GM19193 (cell line): Measurements from ENCODE around the gene PSMC6.

Experiments
- POLR2A ChIP-seq: IDR thresholded peaks from 4 replicates; pipeline ENCODE4 v1.6.1; 2011; ENCODE audit not compliant: insufficient read depth, insufficient read length; ENCODE audit errors: extremely low read depth

PSMC6 gene

DNA sequence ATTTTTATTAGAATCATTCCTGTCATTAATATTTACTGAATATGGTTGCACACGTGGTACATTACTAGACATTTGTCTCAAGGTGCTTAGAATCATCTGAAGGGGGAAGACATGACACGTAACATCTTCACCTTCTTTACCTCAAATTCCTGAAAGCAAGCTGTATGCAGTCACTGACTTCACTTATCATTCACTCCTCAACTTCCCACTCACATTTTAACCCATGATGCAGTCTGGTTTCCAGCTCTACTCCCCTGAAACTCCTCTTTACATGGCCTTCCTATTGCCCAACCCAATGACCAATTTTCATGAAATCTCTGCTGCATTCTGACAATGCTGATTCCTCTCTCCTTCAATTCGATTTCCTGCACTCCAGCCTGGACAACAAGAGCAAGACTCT lies 5.8 kb upstream of the PSMC6 start:
- no peak for TF ChIP-seq POLR2A

DNA sequence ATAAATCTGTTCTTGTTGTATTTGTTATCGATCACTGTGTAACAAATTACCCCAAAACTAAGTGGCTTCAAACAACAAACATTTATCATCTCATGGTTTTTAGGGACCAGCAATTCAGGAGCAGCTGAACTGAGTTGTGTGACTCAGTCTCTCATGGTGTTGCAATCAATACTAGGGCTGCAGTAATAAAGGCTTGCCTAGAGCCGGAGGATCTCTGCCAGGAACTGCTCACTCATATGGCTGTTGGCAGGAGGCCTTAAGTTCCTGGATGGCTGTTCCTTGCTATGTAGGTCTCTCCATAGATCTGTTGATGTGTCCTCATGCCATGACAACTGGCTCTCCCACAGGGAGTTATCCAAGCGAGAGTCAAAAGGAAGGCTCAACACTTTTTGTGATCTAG lies 3.8 kb upstream of the PSMC6 start:
- no peak for TF ChIP-seq POLR2A

DNA sequence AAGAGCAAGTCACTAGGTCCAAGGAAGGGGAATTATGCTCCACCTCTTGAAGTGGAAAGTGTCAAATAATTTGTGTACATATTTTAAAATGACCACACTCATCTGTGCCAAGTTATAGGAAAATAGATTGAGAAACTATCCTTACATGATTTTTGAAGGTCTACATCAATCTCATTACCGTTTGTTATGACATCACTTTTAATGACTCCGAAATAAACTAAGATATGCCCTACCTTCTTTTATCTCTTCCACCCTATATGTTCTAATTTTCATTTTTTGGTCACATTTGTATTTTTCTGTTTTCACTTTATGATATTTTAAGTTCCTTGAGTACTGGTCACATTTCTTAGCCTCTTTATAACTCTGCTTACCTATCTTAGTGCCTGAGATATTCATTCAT lies 3.3 kb upstream of the PSMC6 start:
- no peak for TF ChIP-seq POLR2A

DNA sequence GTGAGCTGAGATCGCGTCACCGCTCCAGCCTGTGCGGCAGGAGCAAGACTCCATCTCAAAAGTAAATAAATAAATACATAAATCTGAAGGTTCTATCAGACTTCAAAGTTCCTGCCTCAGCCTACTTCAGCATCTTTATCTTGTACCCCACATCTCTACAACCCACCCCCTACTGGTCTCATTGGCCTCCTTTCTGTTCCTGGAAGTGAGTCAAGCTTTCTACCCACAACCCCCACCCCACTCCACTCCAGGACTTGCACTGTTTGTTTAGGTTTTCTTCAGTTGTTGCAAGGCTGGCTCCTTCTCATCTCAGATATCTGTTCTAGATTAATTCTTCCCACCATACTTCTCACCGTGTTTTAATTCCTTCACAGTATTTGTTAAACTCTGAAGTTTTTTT lies 714 bp upstream of the PSMC6 start:
- no peak for TF ChIP-seq POLR2A

DNA sequence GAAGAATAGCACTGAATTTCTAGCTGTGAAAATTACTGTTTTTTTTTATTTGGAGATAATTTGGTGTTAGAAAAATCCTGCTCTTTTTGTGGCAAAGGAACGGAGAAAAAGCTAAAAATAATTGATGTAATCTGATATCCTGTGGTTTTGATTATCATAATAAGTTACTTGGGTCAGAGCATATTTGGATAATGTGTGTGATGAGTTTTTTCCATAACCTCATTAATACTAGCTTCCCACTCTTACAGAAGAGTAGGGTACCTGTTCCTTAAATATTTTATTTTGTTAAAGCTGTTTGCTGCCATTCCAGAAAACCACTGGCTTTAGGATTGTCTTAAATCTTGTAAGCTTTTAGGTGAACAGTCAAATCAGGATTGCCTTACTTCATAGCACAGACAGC lies 4.7 kb downstream of the PSMC6 start:
- no peak for TF ChIP-seq POLR2A

DNA sequence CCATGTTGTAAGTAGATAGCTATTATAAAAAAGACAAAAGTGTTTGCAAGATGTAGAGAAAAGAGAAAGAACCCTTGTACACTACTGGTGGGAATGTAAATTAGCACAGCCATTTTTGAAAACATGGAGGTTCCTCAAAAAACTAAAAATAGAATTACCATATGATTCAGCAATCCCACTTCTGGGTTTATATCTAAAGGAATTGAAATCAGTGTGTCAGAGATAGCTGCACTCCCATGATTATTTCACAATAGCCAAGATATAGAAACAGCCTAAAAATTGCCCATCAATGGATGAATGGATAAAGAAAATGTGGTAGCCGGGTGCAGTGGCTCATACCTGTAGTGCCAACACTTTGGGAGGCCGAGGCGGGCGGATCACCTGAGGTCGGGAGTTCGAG lies 9.2 kb downstream of the PSMC6 start:
- no peak for TF ChIP-seq POLR2A

DNA sequence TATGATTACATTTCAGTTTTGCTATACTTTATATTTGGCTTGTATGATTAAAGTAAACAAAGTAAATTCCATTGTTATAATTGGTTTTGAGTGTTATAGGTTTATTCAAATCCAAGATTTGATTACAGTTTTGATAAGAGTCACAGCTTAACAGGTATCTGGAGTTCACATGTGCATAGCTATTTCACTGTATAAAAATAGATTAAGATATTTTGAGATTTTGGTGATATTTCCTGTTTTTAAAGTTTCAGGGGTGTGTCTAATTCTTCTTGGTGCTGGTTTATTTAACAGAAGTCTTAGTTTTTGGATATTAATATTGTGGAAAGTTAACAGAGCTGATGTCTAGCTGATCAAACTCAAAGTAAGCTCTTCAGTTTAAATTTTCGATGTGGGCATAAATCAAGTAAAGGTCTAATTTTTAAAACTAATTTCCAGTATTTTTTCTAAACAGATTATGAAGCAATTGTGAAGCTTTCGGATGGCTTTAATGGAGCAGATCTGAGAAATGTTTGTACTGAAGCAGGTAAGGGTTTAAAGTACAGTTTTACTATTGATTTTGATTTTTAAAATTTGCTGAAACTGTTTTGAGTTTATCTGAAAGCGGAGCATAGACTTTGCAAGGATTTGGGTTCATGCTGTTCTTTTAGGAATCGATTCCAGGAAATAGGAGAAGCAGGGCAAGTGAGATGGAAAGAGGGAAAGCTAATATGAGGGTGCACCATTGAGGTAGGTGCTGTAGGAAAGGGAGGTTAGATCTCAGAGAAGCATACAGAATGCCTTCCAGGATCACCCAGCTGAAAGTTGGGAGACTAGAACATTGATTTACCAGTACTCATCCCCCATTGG lies 16.7 kb downstream of the PSMC6 start:
- TF ChIP-seq POLR2A = no peak

DNA sequence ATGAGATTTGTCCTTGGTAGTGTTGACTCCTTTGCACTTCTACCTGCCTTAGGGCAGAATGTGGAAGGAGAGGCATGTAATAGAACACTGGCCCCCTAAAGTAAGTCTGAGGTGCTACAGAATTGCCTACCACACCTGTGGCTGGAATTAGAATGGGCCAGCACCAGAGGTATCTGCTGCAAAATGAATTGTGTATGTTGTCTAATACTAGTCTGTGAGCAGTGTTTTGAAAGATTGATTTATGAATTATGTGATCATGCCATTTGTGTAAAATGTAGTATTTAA lies 17.3 kb downstream of the PSMC6 start:
- no peak for TF ChIP-seq POLR2A

DNA sequence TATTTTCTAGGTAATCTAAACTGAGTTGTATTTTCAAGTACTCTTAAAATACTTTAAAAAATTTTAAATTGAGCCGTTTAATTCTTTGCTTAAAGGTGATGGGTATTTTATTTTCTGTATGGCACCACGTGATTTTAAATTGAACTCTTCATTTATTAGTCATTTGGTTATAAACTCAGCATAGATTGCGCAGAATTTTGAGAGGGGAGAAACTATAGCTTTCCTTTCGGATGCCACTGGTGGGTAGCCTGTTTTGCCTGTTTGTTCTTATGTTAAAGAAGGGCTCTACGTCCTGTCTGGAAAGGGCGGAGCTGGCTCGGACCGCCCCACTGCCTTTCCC lies 22.6 kb downstream of the PSMC6 start:
- TF ChIP-seq POLR2A = no peak

DNA sequence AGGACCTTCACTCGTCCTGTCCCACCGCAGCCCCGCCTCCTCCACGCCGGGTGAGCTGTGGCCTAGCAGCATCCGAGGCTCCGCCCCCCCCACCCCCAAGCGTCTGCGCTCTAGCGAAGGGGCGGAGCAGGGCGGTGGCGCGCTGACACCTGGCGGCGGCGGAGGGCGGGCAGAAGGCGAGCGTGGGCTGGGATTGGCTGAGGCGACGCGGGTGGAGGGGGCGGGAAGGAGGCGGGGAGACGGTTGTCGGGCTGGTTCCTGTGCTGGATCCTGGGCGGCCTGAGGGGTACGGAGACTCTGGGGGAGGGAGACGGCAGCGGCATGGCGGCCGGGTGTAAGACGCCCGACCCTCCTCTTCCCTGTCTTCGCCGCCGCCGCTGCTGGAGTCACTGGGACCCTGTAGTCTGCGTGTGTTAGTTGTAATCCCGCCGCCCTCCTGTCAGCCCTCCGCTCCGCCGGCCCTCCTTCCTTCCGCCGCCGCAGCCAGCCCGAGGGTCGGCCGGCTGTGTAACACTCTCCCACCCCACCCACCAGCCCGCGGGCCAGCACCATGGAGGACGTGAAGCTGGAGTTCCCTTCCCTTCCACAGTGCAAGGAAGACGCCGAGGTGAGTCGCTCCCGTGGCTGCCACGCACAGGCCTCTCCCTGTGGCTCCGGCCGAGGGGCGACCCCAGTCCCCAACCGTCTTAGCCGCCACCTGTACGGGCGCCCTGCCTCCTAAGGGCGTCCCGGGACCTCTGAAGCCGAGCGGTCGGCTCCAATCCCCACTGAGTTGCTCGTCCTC lies 23.1 kb downstream of the PSMC6 start, which contains the start of gene STYX:
Gene STYX (plus strand): TSS at position 242 of the 784 bp plus-strand sequence. CDS start 309 bp downstream, at position 551.
- TF ChIP-seq POLR2A = peak; percentile 89

DNA sequence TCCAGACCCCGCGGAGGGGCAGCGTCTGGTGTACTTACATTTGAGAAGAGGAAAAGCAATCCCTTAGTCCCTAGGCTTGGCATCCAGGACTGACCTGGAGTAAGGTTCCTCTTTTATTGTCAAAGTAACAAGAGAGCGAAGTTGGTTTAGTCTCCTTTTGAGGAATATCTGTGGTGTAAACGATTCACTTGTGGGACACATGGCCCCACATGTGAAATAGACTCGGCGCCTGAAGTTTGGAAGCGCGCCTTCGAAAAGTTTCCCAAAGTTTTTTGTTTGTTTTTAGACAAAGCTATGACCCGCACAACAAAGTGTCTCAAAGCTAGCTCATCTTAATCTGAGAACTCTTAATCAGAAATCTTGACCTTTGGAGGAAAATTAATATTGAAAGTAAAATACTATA lies 23.7 kb downstream of the PSMC6 start:
- TF ChIP-seq POLR2A = no peak

DNA sequence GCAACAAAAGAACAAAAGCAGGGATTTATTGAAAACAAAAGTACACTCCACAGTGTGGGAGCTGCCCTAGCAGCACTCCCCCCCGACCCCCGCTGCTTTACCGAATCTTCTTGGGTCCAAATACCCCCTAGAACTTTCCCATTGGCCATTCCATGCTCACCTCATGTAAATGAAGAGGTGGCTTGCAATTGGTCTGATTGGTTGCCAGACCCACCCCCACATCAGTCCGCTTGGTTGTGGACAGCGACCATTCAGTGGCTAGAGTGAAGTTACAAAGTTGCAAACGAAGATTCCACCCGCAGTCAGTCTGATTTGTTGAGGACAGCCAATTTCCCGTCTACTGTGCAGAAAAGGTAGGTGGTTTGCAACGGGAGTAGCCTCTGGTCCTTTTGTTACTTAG lies 26.8 kb downstream of the PSMC6 start:
- TF ChIP-seq POLR2A = no peak

DNA sequence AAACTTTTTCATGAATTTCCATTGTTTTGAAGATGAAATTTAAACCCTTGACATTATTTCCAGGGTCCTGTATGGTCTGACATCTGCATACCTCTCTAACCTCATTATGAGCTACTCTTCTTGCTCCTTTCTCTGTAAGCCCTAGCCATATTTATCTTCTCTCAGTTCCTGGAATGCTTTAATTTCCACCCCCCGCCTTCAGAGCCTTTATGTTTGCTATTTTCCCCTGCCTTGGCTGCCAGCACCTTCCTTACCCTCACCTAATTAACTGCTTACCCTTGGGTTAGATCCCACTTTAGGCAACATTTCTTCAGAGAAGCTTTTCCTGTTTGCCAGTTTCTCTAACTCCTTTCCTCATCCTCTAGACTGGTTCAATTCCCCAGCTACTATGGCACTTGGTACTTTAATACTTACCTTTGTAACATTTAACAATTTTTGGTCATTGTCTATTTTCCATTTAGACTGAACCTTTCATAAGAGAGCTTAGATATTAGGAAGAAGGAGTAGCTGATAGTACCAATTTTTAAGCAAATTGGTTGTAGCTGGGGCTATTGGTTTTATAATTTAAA lies 29.0 kb downstream of the PSMC6 start:
- no peak for TF ChIP-seq POLR2A

DNA sequence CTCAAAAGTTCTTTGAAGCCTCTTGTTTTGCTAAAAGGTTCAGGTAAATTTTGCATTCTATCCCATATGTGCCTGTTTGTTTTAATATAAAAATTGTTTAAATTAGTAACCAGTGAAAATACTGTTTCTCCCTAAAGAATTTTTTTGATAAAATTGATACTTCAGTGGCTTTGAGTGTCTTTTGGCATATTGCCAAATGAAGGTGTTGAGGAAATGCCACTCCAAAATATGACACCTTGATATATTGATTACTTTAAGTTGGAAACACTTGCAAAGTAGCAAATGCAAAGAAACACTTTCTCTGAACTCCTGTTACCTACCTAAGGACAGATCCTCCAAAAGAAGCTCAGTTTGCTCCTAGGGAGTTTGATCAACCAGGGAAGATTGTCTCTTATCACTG lies 31.4 kb downstream of the PSMC6 start:
- no peak for TF ChIP-seq POLR2A

DNA sequence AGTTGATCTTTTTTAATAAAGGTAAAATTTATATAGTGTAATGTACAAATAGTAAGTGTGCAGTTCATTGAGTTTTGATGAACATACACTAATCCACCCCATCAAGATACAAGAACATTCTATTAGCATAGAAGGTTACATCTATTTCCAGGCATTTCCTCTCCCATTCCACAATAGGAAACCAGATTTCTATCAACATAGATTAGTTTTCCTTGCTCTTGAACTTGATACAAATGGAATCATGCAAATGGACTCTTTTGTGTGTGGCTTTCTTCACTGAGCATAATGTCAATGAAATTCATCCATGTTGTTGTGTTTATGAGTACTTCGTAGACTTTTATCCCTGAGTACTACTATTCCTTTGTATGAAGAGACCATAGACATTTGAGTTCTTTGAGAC lies 33.8 kb downstream of the PSMC6 start:
- TF ChIP-seq POLR2A = no peak

DNA sequence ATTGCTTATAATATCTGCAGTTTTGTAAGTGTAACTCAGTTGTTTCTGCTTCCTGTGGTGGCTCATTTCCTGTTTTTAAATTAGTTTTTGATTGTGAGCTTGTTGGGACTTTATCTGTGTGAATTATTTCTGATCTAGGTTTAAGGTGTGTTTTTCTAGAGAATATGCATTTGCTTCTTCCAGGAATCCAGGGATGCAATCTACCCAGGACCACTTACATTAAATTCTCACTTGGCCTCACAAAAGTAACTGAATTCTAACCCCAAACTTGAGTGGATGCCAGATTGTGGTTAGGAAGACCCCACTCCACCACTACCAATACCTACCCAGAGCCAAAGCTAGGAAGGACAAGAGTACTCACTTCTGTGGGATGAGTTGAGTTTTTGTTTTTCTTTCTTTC lies 34.9 kb downstream of the PSMC6 start:
- no peak for TF ChIP-seq POLR2A

DNA sequence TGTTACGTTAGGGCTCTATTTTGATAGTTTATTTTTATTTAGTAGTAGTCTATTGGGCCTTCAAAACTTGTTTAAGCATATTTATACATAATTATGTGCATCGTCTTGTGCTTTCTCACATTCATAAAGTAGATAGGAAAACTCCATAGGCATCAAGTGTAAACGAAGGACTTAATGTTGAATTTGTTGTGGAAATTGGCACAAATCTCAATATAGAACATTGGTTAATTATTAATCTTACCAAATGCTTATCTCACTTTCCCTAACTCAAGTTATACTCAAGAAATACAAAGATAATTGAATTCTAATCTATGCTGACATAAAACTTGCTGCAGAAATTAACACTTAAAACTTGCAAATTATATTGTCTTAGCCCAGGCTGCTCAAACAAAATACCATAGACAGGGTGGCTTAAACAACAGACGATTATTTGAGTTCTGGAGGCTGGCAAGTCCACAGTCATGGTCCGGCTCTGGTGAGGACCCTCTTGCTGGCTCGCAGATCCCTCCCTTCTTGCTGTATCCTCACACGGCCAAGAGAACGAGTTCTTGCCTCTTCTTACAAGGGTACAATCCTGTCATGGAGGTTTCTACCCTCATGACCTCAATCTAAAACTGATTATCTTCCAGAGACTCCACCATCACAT lies 41.8 kb downstream of the PSMC6 start:
- no peak for TF ChIP-seq POLR2A
